Caco-2 (cell line): ENCODE results near the gene DNASE2B. TPM values are rescaled to one million over a fixed set of nuclear protein-coding genes. Genes with fewer than 3 reads are reported as not detected.

ENCODE experiments used
- BruUV-seq: library from RNA; stranded (reverse); fragments of 400-500 nt; replicated peaks from 2 replicates; lab custom pipeline; 2021; lab: Mats Ljungman, UMichigan
- CTCF ChIA-PET: fragments of 300-600 bp; sonication (Branson Sonifier 250); formaldehyde crosslinking; loops from one replicate; lab custom pipeline; 2022; ENCODE audit warnings: antibody characterized with exemption; lab: Charles Lee
- POLR2A ChIA-PET: fragments of 300-600 bp; sonication (Branson Sonifier 250); formaldehyde crosslinking; loops from one replicate; lab custom pipeline; 2022; ENCODE audit warnings: antibody characterized with exemption; lab: Charles Lee
- DNase-seq, 2 experiments: peaks; one replicate each; pipeline versions ENCODE4 v3.0.0 to v3.0.0-alpha.2; 2020 to 2022
- H3K27me3 ChIP-seq: replicated peaks from 2 replicates; pipeline ENCODE4 v1.6.0; 2011; ENCODE audit warnings: low read length; ENCODE audit not compliant: control insufficient read depth, insufficient read depth
- H3K36me3 ChIP-seq: 2 replicates; pipeline ENCODE4 v1.5.1; 2011; ENCODE audit warnings: low read length; ENCODE audit not compliant: control insufficient read depth, insufficient read depth
- H3K4me1 ChIP-seq: fragments of 250-450 bp; sonication (Bioruptor Pico); 2 replicates; pipeline ENCODE4 v1.5.1; 2020; ENCODE audit warnings: mild to moderate bottlenecking
- H3K4me3 ChIP-seq: 2 replicates; pipeline ENCODE4 v1.5.1; 2011; ENCODE audit warnings: low read depth, mild to moderate bottlenecking, control low read depth, low read length
- H3K9me3 ChIP-seq: fragments of 250-450 bp; sonication (Bioruptor Pico); 2 replicates; pipeline ENCODE4 v1.5.1; 2020; ENCODE audit warnings: mild to moderate bottlenecking, moderate library complexity
- H3K27ac Mint-ChIP-seq: one replicate; pipeline ENCODE4 v1.8.0; 2022; ENCODE audit warnings: mixed read lengths; ENCODE audit not compliant: unreplicated experiment
- H3K27me3 Mint-ChIP-seq: one replicate; pipeline ENCODE4 v1.8.0; 2022; ENCODE audit warnings: mixed read lengths; ENCODE audit not compliant: insufficient read depth, unreplicated experiment
- H3K36me3 Mint-ChIP-seq: one replicate; pipeline ENCODE4 v1.8.0; 2022; ENCODE audit warnings: mild to moderate bottlenecking, mixed read lengths; ENCODE audit not compliant: insufficient read depth, unreplicated experiment
- H3K4me1 Mint-ChIP-seq: one replicate; pipeline ENCODE4 v1.8.0; 2022; ENCODE audit warnings: low read depth, mixed read lengths; ENCODE audit not compliant: unreplicated experiment
- H3K4me3 Mint-ChIP-seq: one replicate; pipeline ENCODE4 v1.8.0; 2022; ENCODE audit warnings: mild to moderate bottlenecking, moderate library complexity, mixed read lengths; ENCODE audit not compliant: unreplicated experiment
- H3K9me3 Mint-ChIP-seq: one replicate; pipeline ENCODE4 v1.8.0; 2022; ENCODE audit warnings: mixed read lengths; ENCODE audit not compliant: unreplicated experiment
- intact Hi-C: fragments of 100-400 bp; cut with micrococcal nuclease; formaldehyde crosslinking; loops from one replicate; pipeline ENCODE4 v1.10.0; 2022; ENCODE audit not compliant: unreplicated experiment
- total RNA-seq: library from RNA; stranded (reverse); gene quantifications from 2 replicates; pipeline ENCODE4 v1.2.3, GENCODE V29; 2022
- TF ChIP-seq, protein P1 (sequence below), 2 experiments: fragments of 200-600 bp in 1 of 2; IDR thresholded peaks; 1 replicate in 1 of 2; 2 replicates in 1 of 2; pipeline versions ENCODE4 v1.5.1 to v1.8.0; 2011 to 2022; ENCODE audit warnings: antibody characterized with exemption in 1 of 2, control low read depth in 1 of 2, inconsistent platforms in 1 of 2, low read depth in 1 of 2, low read length in 1 of 2, mild to moderate bottlenecking in 1 of 2, moderate library complexity in 1 of 2; ENCODE audit not compliant: insufficient read depth in 1 of 2, severe bottlenecking in 1 of 2, unreplicated experiment in 1 of 2

DNASE2B gene
- total RNA-seq, 1 experiment from 2014 or later: not detected

DNA sequence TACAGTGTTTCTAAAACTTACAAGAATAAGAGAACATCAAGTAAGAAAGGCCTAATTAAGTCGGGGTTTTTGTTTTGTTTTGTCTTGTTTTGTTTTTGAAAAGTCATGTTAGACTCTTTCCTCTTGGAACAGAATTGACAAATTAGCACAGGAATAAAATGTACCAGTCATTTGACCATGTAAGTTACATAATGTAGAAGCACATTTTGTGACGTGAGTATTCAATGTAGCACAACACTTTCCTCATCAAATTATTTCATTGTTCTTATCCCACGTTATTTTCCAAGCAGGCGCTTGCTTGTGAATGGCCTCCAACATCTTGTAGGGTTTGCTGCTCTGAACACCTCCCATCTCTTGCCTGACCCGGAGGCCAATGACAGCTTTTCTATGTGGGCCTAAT is 34.7 kb upstream of the DNASE2B start:
- H3K4me1 Mint-ChIP-seq: no peaks in the 10 kb centered on the region
- Histone ChIP-seq H3K4me3 (no peak overlapping the region), H3K36me3 (no peaks in the 10 kb centered on the region), H3K9me3 (no peaks in the 10 kb centered on the region), H3K27me3 (no peaks in the 10 kb centered on the region), H3K4me1 (no peaks in the 10 kb centered on the region; the same call in 1 of the 2 replicates)
- ChIA-PET POLR2A (no interaction called here), CTCF (no interaction called here)
- no peak for DNase-seq
- H3K9me3 Mint-ChIP-seq: no peaks in the 10 kb centered on the region
- intact Hi-C loops: no loop called here
- H3K36me3 Mint-ChIP-seq: no peaks in the 10 kb centered on the region
- no peak overlapping the region for H3K27ac Mint-ChIP-seq
- no peak overlapping the region for H3K4me3 Mint-ChIP-seq
- TF ChIP-seq, protein P1, sequence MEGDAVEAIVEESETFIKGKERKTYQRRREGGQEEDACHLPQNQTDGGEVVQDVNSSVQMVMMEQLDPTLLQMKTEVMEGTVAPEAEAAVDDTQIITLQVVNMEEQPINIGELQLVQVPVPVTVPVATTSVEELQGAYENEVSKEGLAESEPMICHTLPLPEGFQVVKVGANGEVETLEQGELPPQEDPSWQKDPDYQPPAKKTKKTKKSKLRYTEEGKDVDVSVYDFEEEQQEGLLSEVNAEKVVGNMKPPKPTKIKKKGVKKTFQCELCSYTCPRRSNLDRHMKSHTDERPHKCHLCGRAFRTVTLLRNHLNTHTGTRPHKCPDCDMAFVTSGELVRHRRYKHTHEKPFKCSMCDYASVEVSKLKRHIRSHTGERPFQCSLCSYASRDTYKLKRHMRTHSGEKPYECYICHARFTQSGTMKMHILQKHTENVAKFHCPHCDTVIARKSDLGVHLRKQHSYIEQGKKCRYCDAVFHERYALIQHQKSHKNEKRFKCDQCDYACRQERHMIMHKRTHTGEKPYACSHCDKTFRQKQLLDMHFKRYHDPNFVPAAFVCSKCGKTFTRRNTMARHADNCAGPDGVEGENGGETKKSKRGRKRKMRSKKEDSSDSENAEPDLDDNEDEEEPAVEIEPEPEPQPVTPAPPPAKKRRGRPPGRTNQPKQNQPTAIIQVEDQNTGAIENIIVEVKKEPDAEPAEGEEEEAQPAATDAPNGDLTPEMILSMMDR (IDR thresholded peaks at IDR 0.05; ENCODE audit: insufficient read depth in 1 of 2, low read depth in 1 of 2, low read length in 1 of 2, severe bottlenecking in 1 of 2, unreplicated experiment in 1 of 2): no peak
- no peaks in the 10 kb centered on the region for H3K27me3 Mint-ChIP-seq
- no TSS peak for BruUV-seq

DNA sequence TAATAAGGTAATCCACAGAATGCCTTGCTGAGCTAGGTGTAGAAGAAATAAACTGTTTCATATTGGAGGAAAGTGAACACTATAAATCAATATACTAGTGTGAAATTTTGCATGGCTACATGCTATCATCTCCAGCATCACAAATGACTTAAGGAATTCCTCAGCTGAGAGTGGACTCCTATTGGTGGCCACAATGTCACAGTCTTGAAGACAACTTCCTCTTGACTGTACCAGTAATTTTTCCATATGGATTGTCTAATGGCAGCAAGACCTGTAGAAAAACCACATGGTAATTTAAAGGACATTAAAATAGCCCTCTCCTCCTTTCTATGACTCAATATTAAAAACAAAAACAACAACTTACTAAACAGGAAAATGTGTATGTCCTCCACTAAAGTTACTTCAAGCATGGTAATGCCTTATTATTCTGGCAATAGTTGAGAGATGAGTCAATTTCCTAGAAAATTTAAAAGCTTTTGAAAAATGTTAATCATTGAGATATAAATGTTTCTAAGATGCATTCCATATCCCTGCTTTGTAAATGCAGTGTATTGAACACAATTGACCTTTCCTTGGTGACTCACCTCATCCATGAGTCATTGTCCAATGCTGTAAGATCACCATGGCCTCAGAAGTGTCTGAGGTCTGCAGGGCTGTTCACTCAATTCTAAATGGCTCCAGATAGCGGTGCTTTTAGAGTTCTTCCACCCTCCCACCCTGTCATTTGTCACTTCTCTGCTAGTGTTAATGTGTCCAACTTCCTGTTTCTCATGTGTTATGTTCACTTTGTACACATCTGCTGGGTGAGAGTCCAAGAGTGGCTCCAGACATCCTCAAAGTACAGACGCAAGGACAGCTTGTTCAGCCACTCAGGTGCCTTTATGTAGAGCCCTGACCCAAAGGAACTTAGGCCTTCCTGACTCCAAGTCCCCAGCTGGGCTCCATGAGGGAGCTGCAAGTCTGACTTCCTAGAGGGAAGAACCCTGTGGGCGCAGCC is 32.8 kb upstream of the DNASE2B start:
- Mint-ChIP-seq H3K27ac (no peak overlapping the region), H3K4me1 (no peaks in the 10 kb centered on the region), H3K9me3 (no peaks in the 10 kb centered on the region), H3K4me3 (no peak overlapping the region), H3K36me3 (no peaks in the 10 kb centered on the region), H3K27me3 (no peaks in the 10 kb centered on the region)
- TF ChIP-seq, protein P1 (IDR thresholded peaks at IDR 0.05; ENCODE audit: insufficient read depth in 1 of 2, low read depth in 1 of 2, low read length in 1 of 2, severe bottlenecking in 1 of 2, unreplicated experiment in 1 of 2): no peak
- peak; percentile 5 to 25 for DNase-seq
- no peaks in the 10 kb centered on the region for H3K9me3 ChIP-seq
- ChIA-PET CTCF (no interaction called here), POLR2A (no interaction called here)
- no peaks in the 10 kb centered on the region for H3K36me3 ChIP-seq
- intact Hi-C loops: no loop called here
- BruUV-seq: no TSS peak
- H3K4me3 ChIP-seq: no peak overlapping the region
- H3K27me3 ChIP-seq: no peaks in the 10 kb centered on the region
- H3K4me1 ChIP-seq: no peaks in the 10 kb centered on the region; the same call in 1 of the 2 replicates

DNA sequence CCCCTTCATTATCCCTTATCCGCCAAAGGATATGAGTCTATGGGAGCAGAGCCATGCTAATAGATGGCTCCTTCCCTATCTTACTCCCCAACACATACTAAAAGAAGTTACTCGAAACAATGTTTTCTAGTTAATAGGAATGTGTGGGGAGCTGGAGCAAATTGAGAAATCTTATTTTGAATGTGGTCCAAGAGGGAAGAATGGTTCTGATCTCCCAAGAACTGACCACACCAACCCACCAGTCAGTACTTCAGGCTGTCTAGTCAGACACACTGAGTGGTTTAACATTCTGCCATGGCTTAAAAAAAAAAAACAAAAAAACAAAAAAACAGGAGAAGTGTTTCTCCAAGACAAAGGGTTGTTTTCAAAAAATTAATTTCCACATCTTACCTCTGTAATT is 31.5 kb upstream of the DNASE2B start:
- no peak overlapping the region for H3K27ac Mint-ChIP-seq
- no TSS peak for BruUV-seq
- no peaks in the 10 kb centered on the region for H3K27me3 Mint-ChIP-seq
- ChIA-PET CTCF (no interaction called here), POLR2A (no interaction called here)
- Histone ChIP-seq H3K9me3 (no peaks in the 10 kb centered on the region), H3K4me1 (no peaks in the 10 kb centered on the region; the same call in 1 of the 2 replicates), H3K36me3 (no peaks in the 10 kb centered on the region), H3K4me3 (no peak overlapping the region), H3K27me3 (no peaks in the 10 kb centered on the region)
- DNase-seq: no peak
- intact Hi-C loops: no loop called here
- no peaks in the 10 kb centered on the region for H3K9me3 Mint-ChIP-seq
- H3K36me3 Mint-ChIP-seq: no peaks in the 10 kb centered on the region
- H3K4me1 Mint-ChIP-seq: no peaks in the 10 kb centered on the region
- H3K4me3 Mint-ChIP-seq: no peak overlapping the region
- TF ChIP-seq, protein P1 (IDR thresholded peaks at IDR 0.05; ENCODE audit: insufficient read depth in 1 of 2, low read depth in 1 of 2, low read length in 1 of 2, severe bottlenecking in 1 of 2, unreplicated experiment in 1 of 2): no peak
